Hippocampal formation (tissue), 2 donors: ENCODE data around the gene COL4A2.
"Not testable (repeated sequence)": the region's sequence is repeated elsewhere in the genome, so short reads cannot be mapped to it uniquely, and the experiment has no call there.

Source experiments
- DNase-seq, 2 donors: peaks; one replicate each; lab custom pipeline; 2025; lab: John Stamatoyannopoulos, UW

COL4A2 gene

GRCh38 chr13:110307767-110308655 lies 927 bp downstream of the COL4A2 start:
- DNase-seq = no peak

- no peak for DNase-seq
Measured at GRCh38 chr13:110308656-110309359, 1.7 kb downstream of the COL4A2 start.

- DNase-seq = no peak
Measured at GRCh38 chr13:110309661-110310524, 2.8 kb downstream of the COL4A2 start.

- no peak for DNase-seq
Measured at GRCh38 chr13:110310541-110311442, 3.7 kb downstream of the COL4A2 start.

- DNase-seq = no peak
Measured at GRCh38 chr13:110311443-110312338, 4.6 kb downstream of the COL4A2 start.

GRCh38 chr13:110312339-110313031 lies 5.4 kb downstream of the COL4A2 start:
- no peak for DNase-seq

- DNase-seq = not testable (repeated sequence)
Measured at GRCh38 chr13:110313261-110313660, 6.2 kb downstream of the COL4A2 start.

GRCh38 chr13:110313733-110314132 lies 6.6 kb downstream of the COL4A2 start:
- not testable (repeated sequence) for DNase-seq

- no peak for DNase-seq
Measured at GRCh38 chr13:110314516-110315245, 7.6 kb downstream of the COL4A2 start.

- DNase-seq = no peak
Measured at GRCh38 chr13:110316196-110316595, 9.1 kb downstream of the COL4A2 start.

GRCh38 chr13:110317093-110317492 lies 10.0 kb downstream of the COL4A2 start:
- no peak for DNase-seq

GRCh38 chr13:110317496-110318195 lies 10.6 kb downstream of the COL4A2 start:
- DNase-seq = no peak

GRCh38 chr13:110318920-110319319 lies 11.8 kb downstream of the COL4A2 start:
- DNase-seq = no peak

GRCh38 chr13:110319397-110319773 lies 12.3 kb downstream of the COL4A2 start:
- DNase-seq = no peak

GRCh38 chr13:110319774-110320509 lies 12.9 kb downstream of the COL4A2 start:
- no peak for DNase-seq

GRCh38 chr13:110320645-110321044 lies 13.6 kb downstream of the COL4A2 start:
- DNase-seq = no peak

- not testable (repeated sequence) for DNase-seq
Measured at GRCh38 chr13:110321573-110321972, 14.5 kb downstream of the COL4A2 start.
